H9 (cell line): ENCODE results near the gene ANXA7. TPM values are rescaled to one million over a fixed set of nuclear protein-coding genes. Genes with fewer than 3 reads are reported as not detected.
A peak's percentile ranks its signal among the peaks of the same experiment; 100 is the strongest.

Source experiments
- DNase-seq: peaks from one replicate; pipeline ENCODE4 v3.0.0-alpha.2; 2017
- H2AFZ ChIP-seq: one replicate; pipeline ENCODE4 v1.6.1; 2013; ENCODE audit warnings: mild to moderate bottlenecking, low read length, control low read depth, moderate library complexity
- H2AK5ac ChIP-seq: 2 replicates; pipeline ENCODE4 v1.6.1; 2013; ENCODE audit warnings: low read length, control low read depth, mixed read lengths; ENCODE audit not compliant: insufficient read length
- H2BK120ac ChIP-seq: one replicate; pipeline ENCODE4 v1.6.1; 2013; ENCODE audit warnings: low read depth, mild to moderate bottlenecking, low read length, control low read depth, inconsistent platforms; ENCODE audit not compliant: poor library complexity, severe bottlenecking
- H2BK12ac ChIP-seq: 2 replicates; pipeline ENCODE4 v1.6.1; 2013; ENCODE audit warnings: low read length, control low read depth, mixed read lengths, low read depth; ENCODE audit not compliant: insufficient read length
- H2BK15ac ChIP-seq: 2 replicates; pipeline ENCODE4 v1.6.1; 2013; ENCODE audit warnings: low read depth, low read length, control low read depth
- H2BK20ac ChIP-seq: one replicate; pipeline ENCODE4 v1.6.1; 2013; ENCODE audit warnings: low read depth, mild to moderate bottlenecking, low read length, control low read depth, inconsistent platforms; ENCODE audit not compliant: poor library complexity, severe bottlenecking
- H2BK5ac ChIP-seq: 2 replicates; pipeline ENCODE4 v1.6.1; 2013; ENCODE audit warnings: low read length, control low read depth, mixed read lengths; ENCODE audit not compliant: insufficient read length
- H3K14ac ChIP-seq: 2 replicates; pipeline ENCODE4 v1.6.1; 2013; ENCODE audit warnings: low read length, control low read depth; ENCODE audit not compliant: insufficient read depth
- H3K18ac ChIP-seq: 2 replicates; pipeline ENCODE4 v1.6.1; 2013; ENCODE audit warnings: low read depth, mild to moderate bottlenecking, mixed read lengths, low read length, control low read depth; ENCODE audit not compliant: insufficient read length
- H3K23ac ChIP-seq: 2 replicates; pipeline ENCODE4 v1.6.1; 2013; ENCODE audit warnings: low read length, control low read depth, mixed read lengths, low read depth; ENCODE audit not compliant: insufficient read length
- H3K23me2 ChIP-seq: 2 replicates; pipeline ENCODE4 v1.6.1; 2013; ENCODE audit warnings: low read depth, mild to moderate bottlenecking, mixed read lengths, low read length, control low read depth; ENCODE audit not compliant: insufficient read length, poor library complexity, severe bottlenecking
- H3K27ac ChIP-seq: 2 replicates; pipeline ENCODE4 v1.5.1; 2013; ENCODE audit warnings: low read length, control low read depth, mixed read lengths, low read depth; ENCODE audit not compliant: insufficient read length
- H3K27me3 ChIP-seq: 2 replicates; pipeline ENCODE4 v1.6.1; 2013; ENCODE audit warnings: low read length, control low read depth, inconsistent platforms; ENCODE audit not compliant: insufficient read depth
- H3K4ac ChIP-seq: 2 replicates; pipeline ENCODE4 v1.6.1; 2013; ENCODE audit warnings: low read depth, mild to moderate bottlenecking, control low read depth, inconsistent platforms, low read length, moderate library complexity
- H3K4me1 ChIP-seq: 2 replicates; pipeline ENCODE4 v1.6.1; 2013; ENCODE audit warnings: low read length, control low read depth, inconsistent platforms; ENCODE audit not compliant: insufficient read depth
- H3K4me2 ChIP-seq: 2 replicates; pipeline ENCODE4 v1.6.1; 2013; ENCODE audit warnings: low read length, control low read depth, mixed read lengths; ENCODE audit not compliant: insufficient read length, insufficient read depth
- H3K56ac ChIP-seq: 2 replicates; pipeline ENCODE4 v1.6.1; 2013; ENCODE audit warnings: low read depth, mild to moderate bottlenecking, mixed read lengths, low read length, control low read depth; ENCODE audit not compliant: insufficient read length
- H3K79me1 ChIP-seq: 2 replicates; pipeline ENCODE4 v1.6.1; 2013; ENCODE audit warnings: low read depth, mild to moderate bottlenecking, moderate library complexity, low read length, control low read depth, inconsistent platforms; ENCODE audit not compliant: insufficient read depth, poor library complexity, severe bottlenecking
- H3K79me2 ChIP-seq: 2 replicates; pipeline ENCODE4 v1.6.1; 2013; ENCODE audit warnings: low read length, control low read depth, inconsistent platforms; ENCODE audit not compliant: insufficient read depth
- H3K9ac ChIP-seq: 2 replicates; pipeline ENCODE4 v1.6.1; 2013; ENCODE audit warnings: low read length, control low read depth, mixed read lengths; ENCODE audit not compliant: insufficient read length; ENCODE audit errors: extremely low read depth
- H3K9me3 ChIP-seq: one replicate; pipeline ENCODE4 v1.6.1; 2013; ENCODE audit warnings: low read depth, low read length, inconsistent platforms; ENCODE audit not compliant: control insufficient read depth
- H3T11ph ChIP-seq: one replicate; pipeline ENCODE4 v1.6.1; 2013; ENCODE audit warnings: mild to moderate bottlenecking, low read length, control low read depth, inconsistent platforms
- H4K20me1 ChIP-seq: one replicate; pipeline ENCODE4 v1.6.1; 2013; ENCODE audit not compliant: control insufficient read depth, insufficient read length, insufficient read depth
- H4K5ac ChIP-seq: 2 replicates; pipeline ENCODE4 v1.6.1; 2013; ENCODE audit warnings: low read depth, mild to moderate bottlenecking, mixed read lengths, low read length, control low read depth; ENCODE audit not compliant: insufficient read length
- H4K8ac ChIP-seq: replicated peaks from 2 replicates; pipeline ENCODE4 v1.6.1; 2013; ENCODE audit warnings: low read length, control low read depth, mixed read lengths, low read depth; ENCODE audit not compliant: insufficient read length
- H4K91ac ChIP-seq: 2 replicates; pipeline ENCODE4 v1.6.1; 2013; ENCODE audit warnings: low read depth, mild to moderate bottlenecking, moderate library complexity, mixed read lengths, low read length, control low read depth; ENCODE audit not compliant: insufficient read length
- H3K27ac Mint-ChIP-seq, 3 experiments: 2 replicates in 2 of 3; 3 replicates in 1 of 3; pipeline ENCODE4 v1.8.0; 2020 to 2021; ENCODE audit warnings: mixed read lengths in 3 of 3, mild to moderate bottlenecking in 1 of 3, moderate library complexity in 1 of 3
- H3K27me3 Mint-ChIP-seq: 2 replicates; pipeline ENCODE4 v1.8.0; 2021; ENCODE audit warnings: low read depth, mild to moderate bottlenecking, moderate library complexity, mixed read lengths
- H3K36me3 Mint-ChIP-seq, 3 experiments: 2 replicates in 2 of 3; 3 replicates in 1 of 3; pipeline ENCODE4 v1.8.0; 2020 to 2021; ENCODE audit warnings: low read depth in 3 of 3, mixed read lengths in 3 of 3; ENCODE audit not compliant: insufficient read depth in 1 of 3
- H3K4me1 Mint-ChIP-seq, 2 experiments: 2 replicates each; pipeline ENCODE4 v1.8.0; 2020; ENCODE audit warnings: mixed read lengths in 2 of 2
- H3K4me3 Mint-ChIP-seq, 2 experiments: 2 replicates in 1 of 2; 3 replicates in 1 of 2; pipeline ENCODE4 v1.8.0; 2020 to 2021; ENCODE audit warnings: mild to moderate bottlenecking in 2 of 2, mixed read lengths in 2 of 2, moderate library complexity in 1 of 2
- H3K9me3 Mint-ChIP-seq, 2 experiments: 2 replicates in 1 of 2; 3 replicates in 1 of 2; pipeline ENCODE4 v1.8.0; 2020; ENCODE audit warnings: mild to moderate bottlenecking in 2 of 2, mixed read lengths in 2 of 2, moderate library complexity in 1 of 2
- WGBS: extraction: QIAGEN DNeasy Blood & Tissue Kit; methylation state at CpG from one replicate; pipeline ENCODE4 v1.1.7; 2013; ENCODE audit warnings: missing lambda C conversion rate, low lambda C conversion rate, mixed read lengths; ENCODE audit not compliant: insufficient read length; ENCODE audit errors: extremely low coverage; 5-methylcytosine and 5-hydroxymethylcytosine counted together
- total RNA-seq: library from RNA; stranded (reverse); gene quantifications from 2 replicates; pipeline ENCODE4 v1.2.1, GENCODE V29; 2021
- TF ChIP-seq, protein P1 (sequence below): fragments of 200-600 bp; sonication (generic); conservative IDR thresholded peaks from 3 replicates; pipeline ENCODE4 v1.8.0; 2021; ENCODE audit warnings: antibody characterized with exemption, mild to moderate bottlenecking

Gene ANXA7
- total RNA-seq, 1 experiment from 2014 or later, result 84.6 TPM

DNA sequence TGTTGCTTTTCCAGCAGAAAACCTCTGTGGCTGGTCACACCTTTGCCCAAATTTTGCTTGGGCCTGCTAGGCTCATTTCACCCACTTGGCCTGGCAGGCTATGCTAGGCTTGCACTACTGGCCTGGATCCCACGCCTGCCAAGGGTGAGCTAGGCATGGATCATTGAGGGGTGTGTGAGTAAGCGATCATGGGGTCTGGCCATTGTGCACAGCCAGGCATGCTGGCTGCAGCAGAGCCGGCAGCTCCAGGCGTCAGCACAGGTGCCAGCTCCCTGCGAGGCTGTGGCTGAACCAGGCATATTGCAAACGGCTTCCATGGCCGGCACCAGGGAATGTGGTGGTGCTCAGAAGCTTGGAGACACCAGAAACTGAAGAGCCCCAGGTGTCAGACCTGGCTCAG is 74.4 kb downstream of the ANXA7 start:
- H3K79me1 ChIP-seq, result no peaks in the 10 kb centered on the region
- no peak overlapping the region for H4K91ac ChIP-seq
- TF ChIP-seq, protein P1, sequence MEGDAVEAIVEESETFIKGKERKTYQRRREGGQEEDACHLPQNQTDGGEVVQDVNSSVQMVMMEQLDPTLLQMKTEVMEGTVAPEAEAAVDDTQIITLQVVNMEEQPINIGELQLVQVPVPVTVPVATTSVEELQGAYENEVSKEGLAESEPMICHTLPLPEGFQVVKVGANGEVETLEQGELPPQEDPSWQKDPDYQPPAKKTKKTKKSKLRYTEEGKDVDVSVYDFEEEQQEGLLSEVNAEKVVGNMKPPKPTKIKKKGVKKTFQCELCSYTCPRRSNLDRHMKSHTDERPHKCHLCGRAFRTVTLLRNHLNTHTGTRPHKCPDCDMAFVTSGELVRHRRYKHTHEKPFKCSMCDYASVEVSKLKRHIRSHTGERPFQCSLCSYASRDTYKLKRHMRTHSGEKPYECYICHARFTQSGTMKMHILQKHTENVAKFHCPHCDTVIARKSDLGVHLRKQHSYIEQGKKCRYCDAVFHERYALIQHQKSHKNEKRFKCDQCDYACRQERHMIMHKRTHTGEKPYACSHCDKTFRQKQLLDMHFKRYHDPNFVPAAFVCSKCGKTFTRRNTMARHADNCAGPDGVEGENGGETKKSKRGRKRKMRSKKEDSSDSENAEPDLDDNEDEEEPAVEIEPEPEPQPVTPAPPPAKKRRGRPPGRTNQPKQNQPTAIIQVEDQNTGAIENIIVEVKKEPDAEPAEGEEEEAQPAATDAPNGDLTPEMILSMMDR, result no peak
- no peaks in the 10 kb centered on the region for H3K4me1 ChIP-seq
- Mint-ChIP-seq H3K27me3 (no peaks in the 10 kb centered on the region), H3K36me3 (no peaks in the 10 kb centered on the region), H3K9me3 (no peaks in the 10 kb centered on the region), H3K27ac (no peak overlapping the region), H3K4me1 (peaks cover 0 to 8% of the 10 kb centered on the region in 2 experiments; a peak in 2 of 4 replicates), H3K4me3 (no peak overlapping the region)
- H3T11ph ChIP-seq, result no peak overlapping the region
- no peak overlapping the region for H3K4me2 ChIP-seq
- no peak overlapping the region for H3K4ac ChIP-seq
- H2BK5ac ChIP-seq, result no peak overlapping the region
- H4K20me1 ChIP-seq, result no peaks in the 10 kb centered on the region
- no CpG with 5 or more reads among the region's 7 CpGs for WGBS
- no peak overlapping the region for H3K9ac ChIP-seq
- peak overlapping the region; percentile 24; the same call in 1 of the 2 replicates for H3K14ac ChIP-seq
- DNase-seq, result no peak
- H4K8ac ChIP-seq, result no peak overlapping the region
- no peak overlapping the region for H3K56ac ChIP-seq
- no peaks in the 10 kb centered on the region for H3K27me3 ChIP-seq
- H3K23me2 ChIP-seq, result no peaks in the 10 kb centered on the region
- peak overlapping the region; percentile 86; the same call in 1 of the 2 replicates for H2BK15ac ChIP-seq
- H4K5ac ChIP-seq, result no peak overlapping the region
- H3K27ac ChIP-seq, result no peak overlapping the region
- H2BK20ac ChIP-seq, result no peak overlapping the region
- no peak overlapping the region for H2BK120ac ChIP-seq
- no peak overlapping the region for H2AK5ac ChIP-seq
- no peak overlapping the region for H3K18ac ChIP-seq
- H3K9me3 ChIP-seq, result no peaks in the 10 kb centered on the region
- H2AFZ ChIP-seq, result no peak overlapping the region
- H3K79me2 ChIP-seq, result no peaks in the 10 kb centered on the region
- no peak overlapping the region for H3K23ac ChIP-seq
- H2BK12ac ChIP-seq, result no peak overlapping the region
